Stimulated activated CD4-positive, alpha-beta T cell treated with anti-CD3 and anti-CD28 coated beads, Interleukin-15, amount 100 ng/mL, for 1 hour (primary cell): ENCODE data around the gene C4orf50.

Source experiments
- DNase-seq, 2 donors: peaks; one replicate each; pipeline ENCODE4 v3.0.0-alpha.2; 2020; ENCODE audit warnings: low read depth in 1 of 2, low spot score in 1 of 2

The C4orf50 gene

DNA sequence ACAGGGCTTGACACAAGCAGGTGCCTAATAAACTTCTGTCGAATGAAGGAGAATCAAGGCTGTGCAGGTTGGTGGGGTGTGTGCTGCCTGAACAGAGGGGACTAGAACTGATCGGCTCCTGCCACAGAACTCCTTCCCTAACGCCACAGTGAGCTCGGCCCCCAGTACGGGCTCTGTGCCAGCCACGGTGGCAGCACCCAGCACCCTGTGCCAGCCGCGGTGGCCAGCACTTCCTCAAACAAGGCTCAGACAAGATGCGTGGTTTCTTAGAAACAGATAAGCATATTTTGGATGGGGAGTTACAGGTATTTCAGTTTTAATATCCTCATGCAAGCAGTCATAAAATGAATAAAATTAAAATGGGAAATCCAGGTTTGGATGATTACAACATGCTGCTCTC is 26.0 kb upstream of the C4orf50 start:
- no peak for DNase-seq

- no peak for DNase-seq
Measured at GRCh38 chr4:6043843-6044242, 25.6 kb upstream of the C4orf50 start.

DNA sequence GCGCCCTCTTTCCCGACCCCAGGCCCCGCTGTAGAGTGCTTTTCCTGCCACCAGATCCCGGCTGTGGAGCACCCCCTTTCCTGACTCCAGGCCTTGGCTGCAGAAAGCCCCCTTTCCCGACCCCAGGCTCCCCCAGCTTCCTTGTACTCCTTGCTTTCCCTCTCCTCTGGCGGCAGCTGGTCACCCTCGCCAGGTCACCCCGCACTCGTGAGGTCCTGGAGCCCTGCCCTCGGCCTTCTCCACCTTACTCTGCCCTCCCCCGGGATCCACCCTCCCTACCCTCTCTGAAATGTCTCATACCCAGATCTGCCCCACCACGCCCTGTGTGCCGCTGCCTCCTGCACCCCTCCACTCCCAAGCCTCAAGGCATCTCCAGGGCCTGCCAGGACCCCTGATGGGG is 25.0 kb upstream of the C4orf50 start:
- DNase-seq: no peak

DNA sequence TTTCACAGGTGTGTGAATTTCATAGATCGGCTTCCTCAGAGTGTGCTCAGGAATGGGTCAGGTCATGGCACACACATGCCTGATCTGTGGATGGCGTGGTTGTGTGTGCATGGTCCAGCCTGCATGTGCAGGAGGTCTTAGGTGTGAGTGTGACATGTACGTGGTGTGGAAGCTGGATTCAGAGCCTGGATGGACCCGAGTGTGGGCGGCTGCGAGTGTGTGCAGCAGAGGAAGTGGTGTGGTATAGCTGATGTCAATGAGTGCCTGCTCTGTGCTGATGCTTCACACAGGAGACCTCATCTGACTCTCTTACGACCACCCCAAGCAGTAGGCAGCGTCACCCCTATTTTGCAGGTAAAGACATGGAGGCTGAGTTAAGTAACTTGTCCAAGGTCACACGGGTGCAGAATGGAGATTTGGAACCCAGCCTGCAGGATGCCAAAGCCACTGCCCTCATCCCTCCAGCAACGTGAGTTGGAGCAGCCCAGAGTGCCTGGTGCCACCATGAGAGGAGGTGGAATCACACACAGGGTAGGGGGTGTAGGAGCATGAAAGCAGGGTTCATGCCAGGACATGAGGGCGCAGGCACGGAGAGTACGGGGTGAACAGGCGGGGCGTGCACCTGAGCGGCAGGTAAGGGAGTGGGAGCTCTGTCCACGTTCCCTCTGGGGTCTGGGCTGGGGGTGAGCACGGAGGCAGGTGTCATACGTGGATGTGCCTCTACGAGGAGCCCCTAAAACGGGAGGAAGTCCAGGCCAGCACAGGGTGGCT is 24.2 kb upstream of the C4orf50 start:
- no peak for DNase-seq

GRCh38 chr4:6041800-6042199 is 23.6 kb upstream of the C4orf50 start:
- no peak for DNase-seq

DNA sequence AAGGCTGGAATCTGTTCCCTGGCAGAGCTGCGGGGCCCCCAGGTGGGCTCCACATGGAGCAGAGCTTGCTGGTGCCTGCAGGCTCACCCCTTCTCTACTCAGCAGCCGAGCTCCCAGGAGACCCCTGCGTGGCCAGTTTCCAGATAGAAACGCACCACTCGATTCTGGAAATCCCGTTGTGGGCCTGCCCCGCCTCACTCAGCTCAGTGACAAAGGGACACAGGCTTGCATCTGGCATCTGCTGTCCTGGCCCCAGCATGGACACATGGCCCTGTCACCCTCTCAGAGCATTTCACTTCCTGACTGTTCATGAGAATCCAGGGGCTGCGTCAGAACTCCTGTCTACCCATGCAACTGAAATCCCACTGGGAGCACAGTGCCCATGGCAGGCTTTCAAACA is 20.5 kb upstream of the C4orf50 start:
- no peak for DNase-seq

DNA sequence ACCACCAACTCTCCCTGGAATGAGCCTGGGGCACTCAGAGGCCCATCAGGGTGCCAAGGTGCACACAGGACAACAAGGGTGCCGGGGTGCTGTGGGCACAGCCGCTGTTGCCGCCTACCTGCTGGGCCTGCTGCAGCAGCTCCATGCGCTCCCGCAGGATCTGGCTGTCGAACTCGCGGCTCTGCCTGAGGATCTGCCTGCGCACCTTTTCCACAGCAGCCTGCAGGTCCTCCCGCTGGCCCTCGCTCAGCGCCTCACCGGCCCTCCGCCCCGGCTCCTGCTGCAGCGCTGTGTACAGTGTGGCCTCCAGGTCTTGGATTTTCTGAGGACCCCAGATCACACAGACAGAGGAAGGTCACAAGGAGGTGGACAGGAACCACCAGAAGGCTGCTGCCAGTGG is 17.6 kb upstream of the C4orf50 start:
- DNase-seq: no peak

DNA sequence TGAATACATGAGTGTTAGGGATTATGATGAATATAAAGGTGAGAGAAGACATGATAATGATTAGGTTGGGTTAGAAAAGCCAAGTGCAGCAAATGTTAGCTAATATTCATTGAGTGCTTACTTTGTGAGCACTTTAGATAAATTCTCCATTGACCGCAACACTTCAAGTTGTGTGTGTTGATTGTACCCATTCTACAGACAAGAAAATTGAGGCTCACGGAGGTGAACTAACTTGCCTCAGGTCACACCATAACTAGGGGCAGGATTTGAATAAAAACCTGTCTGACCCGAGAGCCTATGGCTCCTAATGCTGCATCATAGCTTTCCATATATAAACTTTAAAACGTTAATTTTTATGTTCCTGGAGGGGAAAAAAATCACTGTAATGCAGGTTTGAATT is 15.2 kb upstream of the C4orf50 start:
- no peak for DNase-seq

GRCh38 chr4:6032249-6033244 is 14.3 kb upstream of the C4orf50 start:
- no peak for DNase-seq

DNA sequence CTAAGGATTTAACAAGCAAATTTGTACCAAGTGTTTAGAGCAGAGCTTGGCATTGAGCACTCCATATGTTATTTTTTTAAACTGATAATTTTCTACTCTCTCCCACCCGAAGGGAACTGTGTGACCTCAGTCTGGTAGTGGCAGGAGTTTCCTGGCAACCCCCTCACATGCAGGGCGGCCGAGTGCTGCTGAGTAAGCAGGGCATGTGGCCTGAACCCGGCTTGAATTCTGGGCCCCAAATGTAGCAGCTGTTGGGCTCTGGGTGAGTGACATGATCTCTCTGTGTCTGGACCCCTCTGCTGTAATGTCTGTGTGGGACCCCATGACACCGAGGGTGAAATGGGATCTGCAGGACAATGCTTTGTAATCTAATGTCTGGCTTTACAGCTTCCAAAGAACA is 13.6 kb upstream of the C4orf50 start:
- DNase-seq: no peak

DNA sequence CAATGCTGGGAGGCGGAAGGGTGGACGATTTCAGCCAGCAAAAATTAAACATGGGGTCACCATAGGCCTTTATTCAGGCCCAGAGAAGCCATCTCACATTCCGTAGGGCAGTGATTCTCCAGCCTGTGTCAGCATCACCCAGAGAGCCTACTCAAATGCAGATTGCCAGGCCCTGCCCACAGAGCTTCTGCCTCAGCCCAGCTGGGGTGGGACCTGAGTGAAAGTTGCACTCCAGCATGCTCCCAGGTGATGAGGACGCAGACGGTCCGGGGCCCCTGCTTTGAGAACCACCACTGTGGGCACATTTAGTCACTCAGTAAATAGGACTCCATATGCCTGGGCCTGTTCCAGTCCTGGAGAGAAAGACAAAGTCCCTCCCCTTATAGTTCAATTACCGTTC is 12.4 kb upstream of the C4orf50 start:
- DNase-seq: no peak

- no peak for DNase-seq
Measured at GRCh38 chr4:6029254-6029653, 11.0 kb upstream of the C4orf50 start.

DNA sequence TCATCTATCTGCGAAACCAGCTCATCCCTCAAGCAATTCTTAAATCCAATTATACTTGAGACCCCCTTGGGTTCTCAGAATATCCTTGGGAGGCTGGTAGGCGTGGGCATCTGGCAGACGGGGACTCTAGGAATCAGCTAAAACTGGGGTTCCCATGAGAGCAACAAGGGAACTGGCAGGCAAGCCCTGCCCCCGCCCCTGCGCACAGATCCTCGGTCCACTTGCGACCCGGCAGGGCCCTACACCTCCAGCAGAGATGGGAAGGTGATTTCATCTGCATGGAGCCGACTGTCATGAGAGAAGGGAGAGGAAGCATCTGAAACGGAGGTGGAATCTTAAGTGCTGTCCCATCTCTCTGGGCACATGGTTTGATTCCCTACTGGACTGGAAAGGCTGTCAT is 9.9 kb upstream of the C4orf50 start:
- no peak for DNase-seq

DNA sequence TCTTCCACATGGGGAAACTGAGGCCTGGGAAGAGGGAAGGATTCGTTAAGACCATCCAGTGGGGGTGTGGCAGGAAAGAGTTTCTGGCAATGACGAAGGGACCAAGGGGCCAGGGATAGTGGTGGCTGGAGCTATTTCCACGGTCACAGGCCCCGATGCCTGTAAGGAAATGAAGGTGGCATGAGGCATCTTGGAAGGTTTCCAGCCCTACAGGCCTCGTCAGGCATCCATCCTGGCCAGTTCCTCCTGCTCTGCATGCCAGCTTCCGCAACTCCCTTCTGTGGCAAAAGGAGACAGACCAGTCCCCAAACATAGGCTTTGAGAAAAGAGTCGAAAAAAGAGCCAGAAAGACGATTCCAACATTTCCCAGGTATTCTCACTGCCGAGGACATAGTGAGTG is 9.2 kb upstream of the C4orf50 start:
- no peak for DNase-seq

- no peak for DNase-seq
Measured at GRCh38 chr4:6024313-6024960, 6.2 kb upstream of the C4orf50 start.

GRCh38 chr4:6023731-6024130 is 5.5 kb upstream of the C4orf50 start:
- no peak for DNase-seq

GRCh38 chr4:6022607-6023288 is 4.5 kb upstream of the C4orf50 start:
- no peak for DNase-seq

DNA sequence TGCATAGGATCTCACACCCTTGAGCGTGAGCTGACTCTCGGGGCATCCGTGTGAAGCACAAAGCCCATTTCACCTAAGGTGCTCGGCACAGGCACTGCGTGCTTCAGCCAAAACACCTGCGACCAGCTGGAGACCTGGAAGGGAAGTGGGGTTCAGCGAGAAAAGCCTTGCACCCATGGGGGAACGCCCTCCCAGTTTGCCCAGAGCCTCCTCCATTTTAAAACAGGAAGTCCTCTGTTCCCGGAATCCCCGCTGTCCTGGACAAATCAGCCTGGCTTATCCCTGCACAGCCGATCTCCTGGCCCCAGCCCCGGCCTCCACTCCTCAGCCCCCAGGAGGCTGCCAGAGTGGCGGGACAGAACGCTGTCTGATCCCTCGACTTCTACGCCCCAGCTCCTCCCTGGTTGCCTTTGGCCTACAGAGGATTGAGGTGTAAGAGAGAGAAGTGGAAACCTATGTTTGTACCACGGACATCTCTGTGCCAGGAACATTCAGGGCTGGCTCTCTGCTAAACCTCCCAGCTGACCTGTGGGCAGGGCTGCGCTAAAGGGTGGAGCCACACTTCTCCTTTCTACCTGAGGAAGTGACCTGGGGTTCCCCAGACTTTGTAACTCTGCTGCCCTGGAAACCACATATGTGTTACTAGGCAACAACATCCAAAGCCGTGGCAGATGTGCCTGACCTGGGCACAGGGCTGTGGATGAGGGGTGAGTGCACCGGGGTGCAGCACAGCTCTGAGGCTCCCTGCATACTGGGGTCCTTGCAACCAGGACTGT is 3.8 kb upstream of the C4orf50 start:
- DNase-seq: no peak

DNA sequence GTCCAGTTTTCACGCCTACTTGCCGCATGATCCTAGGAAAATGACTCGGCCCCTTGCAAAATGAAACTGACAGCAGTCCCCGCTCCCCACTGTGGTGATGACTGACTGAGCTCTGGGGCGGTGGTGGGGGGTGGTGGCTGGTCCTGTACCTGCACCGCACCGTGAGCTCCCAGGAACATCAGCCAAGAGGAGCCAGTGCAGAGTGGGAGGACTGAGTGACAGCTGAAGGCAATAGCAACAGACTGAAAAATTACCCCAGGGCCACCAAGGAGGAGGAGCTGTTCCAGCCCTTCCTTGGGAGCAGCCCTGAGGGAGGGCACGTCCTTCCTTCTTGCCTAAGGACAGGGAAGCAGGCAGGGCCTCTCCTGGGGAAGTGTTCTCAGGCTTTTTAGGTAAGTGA is 2.4 kb upstream of the C4orf50 start:
- DNase-seq: no peak
